Measurements from ENCODE around the gene DHCR7.

Gene DHCR7

GRCh38 chr11:71402878-71403277 is 45.3 kb downstream of the DHCR7 start:
- Histone ChIP-seq H3K4me3 (ENCODE audit: low read depth in 1 of 2, low read length in 1 of 2) (no peak overlapping the region), H3K27ac (no peak overlapping the region), H3K27me3 (no peaks in the 10 kb centered on the region), H3K4me1 (ENCODE audit: control insufficient read depth in 1 of 2, insufficient read depth in 1 of 2, low read depth in 1 of 2, low read length in 1 of 2) (no peaks in the 10 kb centered on the region), H3K9me3 (no peaks in the 10 kb centered on the region), H3K36me3 (no peaks in the 10 kb centered on the region)
- TF ChIP-seq CTCF (IDR thresholded peaks at IDR 0.05), result no peak

GRCh38 chr11:71400216-71400615 is 48.0 kb downstream of the DHCR7 start:
- Histone ChIP-seq H3K27ac (no peak overlapping the region), H3K36me3 (no peaks in the 10 kb centered on the region), H3K9me3 (no peaks in the 10 kb centered on the region), H3K27me3 (no peaks in the 10 kb centered on the region), H3K4me3 (ENCODE audit: low read depth in 1 of 2, low read length in 1 of 2) (no peak overlapping the region), H3K4me1 (ENCODE audit: control insufficient read depth in 1 of 2, insufficient read depth in 1 of 2, low read depth in 1 of 2, low read length in 1 of 2) (no peaks in the 10 kb centered on the region)
- no peak for TF ChIP-seq CTCF (IDR thresholded peaks at IDR 0.05)

GRCh38 chr11:71399341-71399740 is 48.9 kb downstream of the DHCR7 start:
- H3K36me3 ChIP-seq, result no peaks in the 10 kb centered on the region
- no peaks in the 10 kb centered on the region for H3K4me1 ChIP-seq (ENCODE audit: control insufficient read depth in 1 of 2, insufficient read depth in 1 of 2, low read depth in 1 of 2, low read length in 1 of 2)
- no peak overlapping the region for H3K27ac ChIP-seq
- no peak overlapping the region for H3K4me3 ChIP-seq (ENCODE audit: low read depth in 1 of 2, low read length in 1 of 2)
- H3K27me3 ChIP-seq, result no peaks in the 10 kb centered on the region
- no peaks in the 10 kb centered on the region for H3K9me3 ChIP-seq
- no peak for TF ChIP-seq CTCF (IDR thresholded peaks at IDR 0.05)

GRCh38 chr11:71397961-71398360 is 50.2 kb downstream of the DHCR7 start:
- Histone ChIP-seq H3K9me3 (no peaks in the 10 kb centered on the region), H3K4me3 (ENCODE audit: low read depth in 1 of 2, low read length in 1 of 2) (no peak overlapping the region), H3K27me3 (peaks cover under 1% of the 10 kb centered on the region), H3K4me1 (ENCODE audit: control insufficient read depth in 1 of 2, insufficient read depth in 1 of 2, low read depth in 1 of 2, low read length in 1 of 2) (no peaks in the 10 kb centered on the region), H3K36me3 (no peaks in the 10 kb centered on the region), H3K27ac (no peak overlapping the region)
- TF ChIP-seq CTCF (IDR thresholded peaks at IDR 0.05), result no peak

GRCh38 chr11:71397331-71397860 is 50.8 kb downstream of the DHCR7 start:
- no peaks in the 10 kb centered on the region for H3K4me1 ChIP-seq (ENCODE audit: control insufficient read depth in 1 of 2, insufficient read depth in 1 of 2, low read depth in 1 of 2, low read length in 1 of 2)
- no peaks in the 10 kb centered on the region for H3K36me3 ChIP-seq
- no peak overlapping the region for H3K4me3 ChIP-seq (ENCODE audit: low read depth in 1 of 2, low read length in 1 of 2)
- no peak for TF ChIP-seq CTCF (IDR thresholded peaks at IDR 0.05)
- H3K27ac ChIP-seq, result no peak overlapping the region
- peaks cover 6% of the 10 kb centered on the region for H3K27me3 ChIP-seq
- no peaks in the 10 kb centered on the region for H3K9me3 ChIP-seq

Data from neutrophil (primary cell).